ENCODE data around the gene SSTR3. TPM values are rescaled to one million over a fixed set of nuclear protein-coding genes. Genes with fewer than 3 reads are reported as not detected.

Gene SSTR3
- total RNA-seq, 2 experiments from 2014 or later: 0.25 to 0.30 TPM

DNA sequence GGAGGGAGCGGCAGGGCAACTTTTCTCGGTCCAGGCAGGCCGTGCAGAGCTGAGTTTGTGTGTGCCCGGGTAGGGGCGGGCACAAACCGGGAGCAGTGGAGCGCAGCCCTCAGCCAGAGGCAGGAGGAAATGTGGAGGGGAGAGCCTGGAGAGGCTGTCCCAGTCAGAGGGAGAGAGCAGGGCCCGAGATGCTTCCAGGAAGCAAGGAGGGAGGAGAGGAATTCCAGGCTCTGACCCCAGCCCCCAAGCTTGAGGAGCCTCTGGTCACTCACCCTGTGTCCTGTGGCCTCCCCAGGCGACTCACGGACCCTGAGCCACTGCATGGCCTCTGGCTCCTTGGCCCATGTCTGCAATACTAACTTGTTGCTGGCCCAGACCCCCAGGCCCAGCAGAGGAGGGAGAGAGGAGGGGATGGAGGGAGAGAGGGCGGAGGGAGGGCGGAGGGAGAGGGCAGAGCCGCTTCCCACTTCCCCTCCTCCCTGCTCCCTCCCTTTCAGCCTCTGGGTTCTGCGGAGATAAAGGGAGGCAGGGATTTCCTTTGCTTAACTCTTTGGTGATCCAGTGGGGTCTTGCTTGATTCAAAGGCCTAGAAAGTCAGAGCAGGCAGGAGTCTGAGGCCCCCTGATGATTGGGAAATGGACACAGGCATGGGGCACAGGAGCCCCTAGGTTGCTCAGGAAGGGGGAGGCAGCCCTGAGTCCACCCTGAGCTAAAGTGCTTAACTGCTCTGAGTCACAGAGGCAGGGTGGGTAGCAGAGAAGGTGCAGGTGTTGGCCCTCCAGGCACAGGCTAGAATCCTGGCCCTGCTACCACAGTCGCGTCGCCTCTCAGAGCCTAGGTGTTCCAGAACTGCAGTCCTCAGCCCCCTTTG is 24.2 kb downstream of the SSTR3 start, which contains the start of gene C1QTNF6:
C1QTNF6 (minus strand) TSS at position 357 of the 871 bp plus-strand sequence; CDS start at position 323, 34 bp downstream.
- Histone ChIP-seq H3K9me2 (ENCODE audit: insufficient read depth, low read length) (no peaks in the 10 kb centered on the region), H3K9me3 (ENCODE audit: low read length) (peaks cover 10% of the 10 kb centered on the region; the same call in 1 of the 2 replicates), H3K27ac (ENCODE audit: low read depth, low read length, poor library complexity, severe bottlenecking) (no peak within 1 kb of the TSS), H3K79me2 (ENCODE audit: insufficient read depth, low read depth, low read length) (no peaks in the 10 kb centered on the region), H3K36me3 (ENCODE audit: insufficient read depth, low read length) (no peaks in the 10 kb centered on the region), H4K20me1 (ENCODE audit: insufficient read depth, low read length) (no peaks in the 10 kb centered on the region), H3K4me2 (ENCODE audit: low read length) (no peak within 1 kb of the TSS), H3K4me3 (ENCODE audit: low read depth, low read length, poor library complexity, severe bottlenecking) (no peak within 1 kb of the TSS), H3K4me1 (ENCODE audit: insufficient read depth, low read length, poor library complexity, severe bottlenecking) (peaks cover 6% of the 10 kb centered on the region), H2AFZ (ENCODE audit: low read length) (no peak within 1 kb of the TSS)
- no peak for TF ChIP-seq EZH2phosphoT487 (IDR thresholded peaks at IDR 0.05; ENCODE audit: borderline replicate concordance, low read depth, low read length)
- TF ChIP-seq, protein P1, sequence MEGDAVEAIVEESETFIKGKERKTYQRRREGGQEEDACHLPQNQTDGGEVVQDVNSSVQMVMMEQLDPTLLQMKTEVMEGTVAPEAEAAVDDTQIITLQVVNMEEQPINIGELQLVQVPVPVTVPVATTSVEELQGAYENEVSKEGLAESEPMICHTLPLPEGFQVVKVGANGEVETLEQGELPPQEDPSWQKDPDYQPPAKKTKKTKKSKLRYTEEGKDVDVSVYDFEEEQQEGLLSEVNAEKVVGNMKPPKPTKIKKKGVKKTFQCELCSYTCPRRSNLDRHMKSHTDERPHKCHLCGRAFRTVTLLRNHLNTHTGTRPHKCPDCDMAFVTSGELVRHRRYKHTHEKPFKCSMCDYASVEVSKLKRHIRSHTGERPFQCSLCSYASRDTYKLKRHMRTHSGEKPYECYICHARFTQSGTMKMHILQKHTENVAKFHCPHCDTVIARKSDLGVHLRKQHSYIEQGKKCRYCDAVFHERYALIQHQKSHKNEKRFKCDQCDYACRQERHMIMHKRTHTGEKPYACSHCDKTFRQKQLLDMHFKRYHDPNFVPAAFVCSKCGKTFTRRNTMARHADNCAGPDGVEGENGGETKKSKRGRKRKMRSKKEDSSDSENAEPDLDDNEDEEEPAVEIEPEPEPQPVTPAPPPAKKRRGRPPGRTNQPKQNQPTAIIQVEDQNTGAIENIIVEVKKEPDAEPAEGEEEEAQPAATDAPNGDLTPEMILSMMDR (conservative IDR thresholded peaks at IDR 0.05; ENCODE audit: low read length): no peak
- ChIA-PET CTCF (ENCODE audit: unreplicated experiment) (no interaction called here), POLR2A (no interaction called here)
- no peak for DNase-seq (ENCODE audit: low spot score)
- BruUV-seq (replicated peaks): no TSS peak
- intact Hi-C loops (cut with micrococcal nuclease; ENCODE audit: unreplicated experiment): no loop called here

DNA sequence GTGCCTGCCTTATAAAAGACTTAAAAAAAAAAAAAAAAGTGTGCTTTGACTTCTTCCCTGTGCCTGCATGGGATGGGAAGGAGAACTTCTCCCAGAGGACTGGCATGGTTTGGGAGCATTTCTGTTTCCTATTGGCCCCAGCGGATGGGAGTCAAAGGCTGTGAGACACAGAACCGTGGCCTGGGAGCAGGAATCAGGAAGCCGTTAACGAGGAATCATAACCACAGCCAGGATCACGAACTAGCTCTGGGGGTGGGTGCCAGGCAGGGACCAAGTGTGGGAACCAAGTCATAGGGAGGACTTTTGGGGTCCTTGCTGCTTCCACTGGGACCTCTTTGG is 24.8 kb downstream of the SSTR3 start:
- Histone ChIP-seq H3K4me2 (ENCODE audit: low read length) (no peak overlapping the region), H3K4me1 (ENCODE audit: insufficient read depth, low read length, poor library complexity, severe bottlenecking) (peaks cover 6% of the 10 kb centered on the region), H3K27ac (ENCODE audit: low read depth, low read length, poor library complexity, severe bottlenecking) (no peak overlapping the region), H3K36me3 (ENCODE audit: insufficient read depth, low read length) (no peaks in the 10 kb centered on the region), H3K9me2 (ENCODE audit: insufficient read depth, low read length) (no peaks in the 10 kb centered on the region), H3K4me3 (ENCODE audit: low read depth, low read length, poor library complexity, severe bottlenecking) (no peak overlapping the region), H4K20me1 (ENCODE audit: insufficient read depth, low read length) (no peaks in the 10 kb centered on the region), H2AFZ (ENCODE audit: low read length) (no peak overlapping the region), H3K79me2 (ENCODE audit: insufficient read depth, low read depth, low read length) (no peaks in the 10 kb centered on the region), H3K9me3 (ENCODE audit: low read length) (peaks cover 4% of the 10 kb centered on the region; the same call in 1 of the 2 replicates)
- CTCF ChIA-PET (ENCODE audit: unreplicated experiment): no interaction called here
- DNase-seq (ENCODE audit: low spot score): no peak
- intact Hi-C loops (cut with micrococcal nuclease; ENCODE audit: unreplicated experiment): no loop called here
- POLR2A ChIA-PET: no interaction called here
- no TSS peak for BruUV-seq (replicated peaks)
- TF ChIP-seq EZH2phosphoT487 (IDR thresholded peaks at IDR 0.05; ENCODE audit: borderline replicate concordance, low read depth, low read length): no peak

DNA sequence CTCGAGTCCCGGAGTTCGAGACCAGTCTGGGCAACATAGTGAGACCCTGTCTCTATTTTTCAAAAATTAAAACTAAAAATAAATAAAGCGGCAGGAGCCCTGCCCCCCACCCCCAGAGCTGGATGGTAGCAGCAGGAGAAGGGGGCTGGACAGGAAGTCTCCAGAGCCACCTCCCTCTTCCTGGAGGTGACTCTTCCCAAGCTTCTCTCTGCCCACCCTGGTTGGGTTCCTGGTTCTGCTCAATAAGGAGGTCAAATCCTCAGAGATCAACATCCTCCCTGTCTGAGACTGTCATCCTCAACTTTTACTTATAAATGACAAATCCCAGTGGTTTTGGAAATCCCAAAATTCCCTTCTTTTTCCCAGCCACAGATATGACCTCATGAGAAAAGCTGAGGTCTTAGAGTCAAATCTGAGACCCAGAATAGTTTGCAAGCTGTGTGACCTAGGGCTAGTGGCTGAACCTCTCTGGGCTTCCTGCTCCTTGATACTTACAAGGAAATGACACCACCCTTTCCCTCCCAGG is 25.2 kb downstream of the SSTR3 start:
- POLR2A ChIA-PET: no interaction called here
- TF ChIP-seq, protein P1 (conservative IDR thresholded peaks at IDR 0.05; ENCODE audit: low read length): no peak
- TF ChIP-seq EZH2phosphoT487 (IDR thresholded peaks at IDR 0.05; ENCODE audit: borderline replicate concordance, low read depth, low read length): no peak
- Histone ChIP-seq H3K4me3 (ENCODE audit: low read depth, low read length, poor library complexity, severe bottlenecking) (no peak overlapping the region), H3K9me2 (ENCODE audit: insufficient read depth, low read length) (no peaks in the 10 kb centered on the region), H3K27ac (ENCODE audit: low read depth, low read length, poor library complexity, severe bottlenecking) (no peak overlapping the region), H2AFZ (ENCODE audit: low read length) (no peak overlapping the region), H3K79me2 (ENCODE audit: insufficient read depth, low read depth, low read length) (no peaks in the 10 kb centered on the region), H3K4me2 (ENCODE audit: low read length) (no peak overlapping the region), H3K9me3 (ENCODE audit: low read length) (no peaks in the 10 kb centered on the region; the same call in 1 of the 2 replicates), H3K36me3 (ENCODE audit: insufficient read depth, low read length) (no peaks in the 10 kb centered on the region), H4K20me1 (ENCODE audit: insufficient read depth, low read length) (no peaks in the 10 kb centered on the region), H3K4me1 (ENCODE audit: insufficient read depth, low read length, poor library complexity, severe bottlenecking) (peaks cover 6% of the 10 kb centered on the region)
- CTCF ChIA-PET (ENCODE audit: unreplicated experiment): no interaction called here
- intact Hi-C loops (cut with micrococcal nuclease; ENCODE audit: unreplicated experiment): no loop called here
- no TSS peak for BruUV-seq (replicated peaks)
- DNase-seq (ENCODE audit: low spot score): no peak

Data from OCI-LY7 (cell line).